Measurements from ENCODE around the gene PTPRN2. TPM values are rescaled to one million over a fixed set of nuclear protein-coding genes. Genes with fewer than 3 reads are reported as not detected.

The PTPRN2 gene
- total and polyA plus RNA-seq, 2 of the 8 experiments (the other 6 are each of a cell fraction or from before 2014, with no cell fraction given): 2.6 to 4.5 TPM

DNA sequence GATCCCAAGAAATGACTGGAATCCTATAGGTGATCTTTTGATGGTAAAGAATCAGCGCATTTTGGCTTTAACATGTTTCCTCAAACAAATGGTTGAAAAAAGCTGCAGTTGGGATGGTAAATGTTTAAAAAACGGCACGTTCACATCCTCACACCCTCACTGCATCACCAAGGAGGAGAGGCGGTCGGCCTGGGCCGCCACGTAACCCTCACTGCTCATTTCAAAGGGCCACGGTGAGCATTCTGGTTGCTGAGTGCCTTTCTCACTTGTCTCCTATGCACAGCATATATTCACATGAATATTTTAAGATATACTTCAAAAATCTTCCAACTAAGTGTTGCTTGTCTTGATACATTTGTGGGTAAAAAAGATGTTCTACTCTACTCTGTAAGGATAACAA, 1017.7 kb downstream of the PTPRN2 start (continued):
- TF ChIP-seq, protein P1, sequence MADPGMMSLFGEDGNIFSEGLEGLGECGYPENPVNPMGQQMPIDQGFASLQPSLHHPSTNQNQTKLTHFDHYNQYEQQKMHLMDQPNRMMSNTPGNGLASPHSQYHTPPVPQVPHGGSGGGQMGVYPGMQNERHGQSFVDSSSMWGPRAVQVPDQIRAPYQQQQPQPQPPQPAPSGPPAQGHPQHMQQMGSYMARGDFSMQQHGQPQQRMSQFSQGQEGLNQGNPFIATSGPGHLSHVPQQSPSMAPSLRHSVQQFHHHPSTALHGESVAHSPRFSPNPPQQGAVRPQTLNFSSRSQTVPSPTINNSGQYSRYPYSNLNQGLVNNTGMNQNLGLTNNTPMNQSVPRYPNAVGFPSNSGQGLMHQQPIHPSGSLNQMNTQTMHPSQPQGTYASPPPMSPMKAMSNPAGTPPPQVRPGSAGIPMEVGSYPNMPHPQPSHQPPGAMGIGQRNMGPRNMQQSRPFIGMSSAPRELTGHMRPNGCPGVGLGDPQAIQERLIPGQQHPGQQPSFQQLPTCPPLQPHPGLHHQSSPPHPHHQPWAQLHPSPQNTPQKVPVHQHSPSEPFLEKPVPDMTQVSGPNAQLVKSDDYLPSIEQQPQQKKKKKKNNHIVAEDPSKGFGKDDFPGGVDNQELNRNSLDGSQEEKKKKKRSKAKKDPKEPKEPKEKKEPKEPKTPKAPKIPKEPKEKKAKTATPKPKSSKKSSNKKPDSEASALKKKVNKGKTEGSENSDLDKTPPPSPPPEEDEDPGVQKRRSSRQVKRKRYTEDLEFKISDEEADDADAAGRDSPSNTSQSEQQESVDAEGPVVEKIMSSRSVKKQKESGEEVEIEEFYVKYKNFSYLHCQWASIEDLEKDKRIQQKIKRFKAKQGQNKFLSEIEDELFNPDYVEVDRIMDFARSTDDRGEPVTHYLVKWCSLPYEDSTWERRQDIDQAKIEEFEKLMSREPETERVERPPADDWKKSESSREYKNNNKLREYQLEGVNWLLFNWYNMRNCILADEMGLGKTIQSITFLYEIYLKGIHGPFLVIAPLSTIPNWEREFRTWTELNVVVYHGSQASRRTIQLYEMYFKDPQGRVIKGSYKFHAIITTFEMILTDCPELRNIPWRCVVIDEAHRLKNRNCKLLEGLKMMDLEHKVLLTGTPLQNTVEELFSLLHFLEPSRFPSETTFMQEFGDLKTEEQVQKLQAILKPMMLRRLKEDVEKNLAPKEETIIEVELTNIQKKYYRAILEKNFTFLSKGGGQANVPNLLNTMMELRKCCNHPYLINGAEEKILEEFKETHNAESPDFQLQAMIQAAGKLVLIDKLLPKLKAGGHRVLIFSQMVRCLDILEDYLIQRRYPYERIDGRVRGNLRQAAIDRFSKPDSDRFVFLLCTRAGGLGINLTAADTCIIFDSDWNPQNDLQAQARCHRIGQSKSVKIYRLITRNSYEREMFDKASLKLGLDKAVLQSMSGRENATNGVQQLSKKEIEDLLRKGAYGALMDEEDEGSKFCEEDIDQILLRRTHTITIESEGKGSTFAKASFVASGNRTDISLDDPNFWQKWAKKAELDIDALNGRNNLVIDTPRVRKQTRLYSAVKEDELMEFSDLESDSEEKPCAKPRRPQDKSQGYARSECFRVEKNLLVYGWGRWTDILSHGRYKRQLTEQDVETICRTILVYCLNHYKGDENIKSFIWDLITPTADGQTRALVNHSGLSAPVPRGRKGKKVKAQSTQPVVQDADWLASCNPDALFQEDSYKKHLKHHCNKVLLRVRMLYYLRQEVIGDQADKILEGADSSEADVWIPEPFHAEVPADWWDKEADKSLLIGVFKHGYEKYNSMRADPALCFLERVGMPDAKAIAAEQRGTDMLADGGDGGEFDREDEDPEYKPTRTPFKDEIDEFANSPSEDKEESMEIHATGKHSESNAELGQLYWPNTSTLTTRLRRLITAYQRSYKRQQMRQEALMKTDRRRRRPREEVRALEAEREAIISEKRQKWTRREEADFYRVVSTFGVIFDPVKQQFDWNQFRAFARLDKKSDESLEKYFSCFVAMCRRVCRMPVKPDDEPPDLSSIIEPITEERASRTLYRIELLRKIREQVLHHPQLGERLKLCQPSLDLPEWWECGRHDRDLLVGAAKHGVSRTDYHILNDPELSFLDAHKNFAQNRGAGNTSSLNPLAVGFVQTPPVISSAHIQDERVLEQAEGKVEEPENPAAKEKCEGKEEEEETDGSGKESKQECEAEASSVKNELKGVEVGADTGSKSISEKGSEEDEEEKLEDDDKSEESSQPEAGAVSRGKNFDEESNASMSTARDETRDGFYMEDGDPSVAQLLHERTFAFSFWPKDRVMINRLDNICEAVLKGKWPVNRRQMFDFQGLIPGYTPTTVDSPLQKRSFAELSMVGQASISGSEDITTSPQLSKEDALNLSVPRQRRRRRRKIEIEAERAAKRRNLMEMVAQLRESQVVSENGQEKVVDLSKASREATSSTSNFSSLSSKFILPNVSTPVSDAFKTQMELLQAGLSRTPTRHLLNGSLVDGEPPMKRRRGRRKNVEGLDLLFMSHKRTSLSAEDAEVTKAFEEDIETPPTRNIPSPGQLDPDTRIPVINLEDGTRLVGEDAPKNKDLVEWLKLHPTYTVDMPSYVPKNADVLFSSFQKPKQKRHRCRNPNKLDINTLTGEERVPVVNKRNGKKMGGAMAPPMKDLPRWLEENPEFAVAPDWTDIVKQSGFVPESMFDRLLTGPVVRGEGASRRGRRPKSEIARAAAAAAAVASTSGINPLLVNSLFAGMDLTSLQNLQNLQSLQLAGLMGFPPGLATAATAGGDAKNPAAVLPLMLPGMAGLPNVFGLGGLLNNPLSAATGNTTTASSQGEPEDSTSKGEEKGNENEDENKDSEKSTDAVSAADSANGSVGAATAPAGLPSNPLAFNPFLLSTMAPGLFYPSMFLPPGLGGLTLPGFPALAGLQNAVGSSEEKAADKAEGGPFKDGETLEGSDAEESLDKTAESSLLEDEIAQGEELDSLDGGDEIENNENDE (IDR thresholded peaks at IDR 0.05; ENCODE audit: insufficient replicate concordance, low read length): no peak
- TF ChIP-seq PHF8 (conservative IDR thresholded peaks at IDR 0.05; ENCODE audit: low read depth, low read length): no peak
- no peak for TF ChIP-seq SP4 (IDR thresholded peaks at IDR 0.05; ENCODE audit: low read length)
- TF ChIP-seq SRF (IDR thresholded peaks at IDR 0.05; ENCODE audit: low read depth, low read length): no peak
- no peak for TF ChIP-seq CHD2 (IDR thresholded peaks at IDR 0.05; ENCODE audit: low read length)
- no peak for TF ChIP-seq RXRA (IDR thresholded peaks at IDR 0.05; ENCODE audit: insufficient read depth, low read depth, low read length)

All from H1 (cell line).